HG02610 (cell line): Measurements from ENCODE around the gene SCNM1.
"Not testable (repeated sequence)": the region's sequence is repeated elsewhere in the genome, so short reads cannot be mapped to it uniquely, and the experiment has no call there.

Source experiments
- ATAC-seq: cut with Tn5 transposase; IDR thresholded peaks from one replicate; pipeline ENCODE4 v1.9.1; 2021; ENCODE audit warnings: mild to moderate bottlenecking, moderate library complexity; ENCODE audit not compliant: unreplicated experiment

SCNM1 gene

GRCh38 chr1:151192047-151192446 lies 26.1 kb downstream of the SCNM1 start:
- ATAC-seq = no peak

DNA sequence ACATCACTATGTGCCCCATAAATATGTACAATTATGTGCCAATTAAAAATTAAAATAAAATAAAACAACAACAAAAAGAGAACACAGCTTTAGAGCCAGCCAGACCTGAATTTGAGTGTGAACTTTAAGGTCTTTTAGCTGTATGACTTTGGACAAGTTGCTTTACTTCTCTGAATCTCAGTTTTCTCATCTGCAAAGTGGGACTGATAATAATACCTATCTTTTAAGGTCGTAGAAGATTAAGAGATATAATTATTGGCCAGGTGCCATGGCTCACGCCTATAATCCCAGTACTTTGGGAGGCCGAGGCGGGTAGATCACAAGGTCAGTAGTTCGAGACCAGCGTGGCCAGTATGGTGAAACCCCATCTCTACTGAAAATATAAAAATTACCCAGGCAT lies 27.4 kb downstream of the SCNM1 start:
- ATAC-seq = no peak

GRCh38 chr1:151193856-151194255 lies 27.9 kb downstream of the SCNM1 start:
- ATAC-seq = no peak

GRCh38 chr1:151194894-151195594 lies 29.1 kb downstream of the SCNM1 start:
- not testable (repeated sequence) for ATAC-seq

DNA sequence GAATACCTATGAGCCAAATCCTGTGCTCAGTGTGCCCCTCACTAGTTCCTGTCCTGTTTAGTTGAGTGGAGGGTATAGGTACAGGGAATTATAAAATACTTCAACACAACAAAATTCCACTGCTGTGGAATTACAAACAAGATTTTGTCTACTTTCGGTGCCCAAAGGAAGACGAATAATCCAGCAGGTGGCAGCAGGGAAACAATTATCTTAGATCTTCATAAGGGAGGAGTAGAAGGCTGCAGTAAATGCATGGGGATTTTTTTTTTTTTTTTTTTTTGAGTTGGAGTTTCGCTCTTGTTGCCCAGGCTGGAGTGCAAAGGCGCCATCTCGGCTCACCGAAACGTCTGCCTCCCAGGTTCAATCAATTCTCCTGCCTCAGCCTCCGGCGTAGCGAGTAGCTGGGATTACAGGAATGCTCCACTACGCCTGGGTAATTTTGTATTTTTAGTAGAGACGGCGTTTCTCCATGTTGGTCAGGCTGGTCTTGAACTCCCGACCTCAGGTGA lies 30.4 kb downstream of the SCNM1 start:
- ATAC-seq = no peak

GRCh38 chr1:151197863-151198253 lies 31.9 kb downstream of the SCNM1 start:
- no peak for ATAC-seq

DNA sequence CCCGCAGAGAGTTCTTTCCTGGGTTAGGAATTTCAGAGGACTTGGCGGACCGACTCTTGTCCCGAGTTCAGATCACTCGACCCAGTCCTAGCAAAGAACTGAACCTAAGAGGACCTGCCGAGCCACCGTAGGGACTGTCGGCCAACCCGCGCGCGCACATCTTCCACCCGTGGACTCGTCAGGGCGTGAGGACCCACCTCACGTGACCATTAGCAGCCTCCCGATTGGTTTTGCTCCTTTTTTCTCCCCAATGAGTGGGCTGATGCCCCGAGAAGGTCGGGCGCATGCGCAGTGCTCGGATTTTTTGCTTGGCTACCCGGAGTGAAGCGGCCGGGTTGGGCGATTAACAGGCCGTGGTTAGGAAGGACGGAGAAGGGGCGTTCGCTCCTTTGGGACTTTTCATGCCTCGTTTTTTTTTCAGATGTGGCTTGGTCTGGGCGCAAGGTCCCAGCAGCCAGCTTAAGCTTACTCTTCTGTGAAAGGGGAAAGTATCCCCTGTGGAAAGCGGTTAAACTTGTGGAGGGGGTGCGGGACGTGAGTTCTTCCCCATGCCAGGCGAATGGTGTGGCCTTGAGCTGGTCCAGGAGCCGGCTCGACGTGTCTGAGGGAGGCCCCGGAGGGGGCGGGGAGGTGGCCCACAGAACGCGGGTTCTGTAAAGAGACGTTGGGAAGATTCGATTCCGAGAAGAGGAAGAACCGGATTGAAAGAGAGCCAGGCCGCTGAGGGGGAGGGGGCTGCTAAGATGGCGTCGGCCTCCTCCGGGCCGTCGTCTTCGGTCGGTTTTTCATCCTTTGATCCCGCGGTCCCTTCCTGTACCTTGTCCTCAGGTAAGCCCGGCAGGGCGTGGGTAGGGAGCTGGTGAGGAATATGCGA lies 32.5 kb downstream of the SCNM1 start, which contains the start of gene PIP5K1A:
TSS of gene PIP5K1A (plus strand) at position 299 of the 874 bp plus-strand sequence. CDS start at position 744, 445 bp downstream.
- ATAC-seq = peak; percentile 86

GRCh38 chr1:151199873-151200581 lies 34.1 kb downstream of the SCNM1 start:
- no peak for ATAC-seq

- not testable (repeated sequence) for ATAC-seq
These were observed 39.5 kb downstream of the SCNM1 start for GRCh38 chr1:151205381-151205965.

- no peak for ATAC-seq
These were observed 44.9 kb downstream of the SCNM1 start for GRCh38 chr1:151210830-151211229.

- no peak for ATAC-seq
These were observed 46.2 kb downstream of the SCNM1 start for GRCh38 chr1:151211972-151212705.

GRCh38 chr1:151213560-151213959 lies 47.6 kb downstream of the SCNM1 start:
- no peak for ATAC-seq
